Kidney epithelial cell (primary cell): ENCODE results near the gene ID3. TPM values are rescaled to one million over a fixed set of nuclear protein-coding genes. Genes with fewer than 3 reads are reported as not detected.

Source experiments
- DNase-seq: peaks from one replicate; pipeline ENCODE4 v3.0.0-alpha.2; 2010; ENCODE audit warnings: low read depth
- H3K27me3 ChIP-seq: 2 replicates; pipeline ENCODE4 v1.6.0; 2011; ENCODE audit warnings: low read length; ENCODE audit not compliant: control insufficient read depth, insufficient read depth
- H3K36me3 ChIP-seq: 2 replicates; pipeline ENCODE4 v1.5.1; 2011; ENCODE audit warnings: low read length; ENCODE audit not compliant: control insufficient read depth, insufficient read depth
- H3K4me3 ChIP-seq: 2 replicates; pipeline ENCODE4 v1.5.1; 2011; ENCODE audit warnings: low read depth, mild to moderate bottlenecking, control low read depth, low read length
- total RNA-seq: library from RNA; depleted of rRNA; stranded (reverse); fragments of >200 nt; gene quantifications from 2 replicates; pipeline ENCODE4 v1.2.3, GENCODE V29; 2015
- TF ChIP-seq, protein P1 (sequence below): IDR thresholded peaks from 2 replicates; pipeline ENCODE4 v1.5.1; 2011; ENCODE audit warnings: mild to moderate bottlenecking, moderate library complexity, low read length, control low read depth, inconsistent platforms; ENCODE audit not compliant: insufficient read depth, poor library complexity, severe bottlenecking

The ID3 gene
- total RNA-seq, 1 donor from 2014 or later: 77.5 TPM

DNA sequence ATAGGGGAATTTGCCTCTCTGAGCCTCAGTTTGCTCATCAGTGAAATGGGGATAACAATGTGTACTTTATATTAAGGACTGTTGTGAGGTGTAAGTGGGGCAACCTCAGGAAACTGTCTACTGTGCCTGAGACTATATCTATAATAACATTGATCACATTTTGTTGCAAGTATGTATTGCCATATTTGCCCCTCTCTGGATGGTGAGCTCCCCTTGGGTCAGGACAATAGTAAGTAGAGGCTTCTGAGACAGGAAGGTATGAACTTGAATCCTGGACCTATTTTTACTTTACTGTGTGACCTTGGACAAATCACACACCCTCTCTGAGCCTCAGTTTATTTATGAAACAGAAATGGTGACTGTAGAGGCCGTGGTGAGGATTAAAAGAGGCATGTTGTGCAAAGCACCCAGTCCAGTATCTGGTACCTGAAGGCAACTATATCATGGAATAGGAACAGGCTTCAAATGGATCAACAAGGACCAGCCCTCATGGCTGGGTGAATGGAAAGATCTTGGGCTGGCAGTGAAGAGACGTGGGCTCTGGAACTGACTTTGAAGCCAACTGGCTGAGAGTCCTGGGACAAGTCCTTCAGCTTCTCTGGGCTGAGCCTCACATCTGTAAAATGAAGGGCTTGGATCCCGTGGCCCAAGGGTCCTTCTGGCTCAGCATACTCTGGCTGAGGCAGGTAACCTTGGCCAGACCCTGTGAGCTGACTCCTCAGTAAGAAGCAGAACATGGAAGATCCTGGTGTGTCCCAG, 35.0 kb upstream of the ID3 start:
- DNase-seq: no peak
- TF ChIP-seq, protein P1, sequence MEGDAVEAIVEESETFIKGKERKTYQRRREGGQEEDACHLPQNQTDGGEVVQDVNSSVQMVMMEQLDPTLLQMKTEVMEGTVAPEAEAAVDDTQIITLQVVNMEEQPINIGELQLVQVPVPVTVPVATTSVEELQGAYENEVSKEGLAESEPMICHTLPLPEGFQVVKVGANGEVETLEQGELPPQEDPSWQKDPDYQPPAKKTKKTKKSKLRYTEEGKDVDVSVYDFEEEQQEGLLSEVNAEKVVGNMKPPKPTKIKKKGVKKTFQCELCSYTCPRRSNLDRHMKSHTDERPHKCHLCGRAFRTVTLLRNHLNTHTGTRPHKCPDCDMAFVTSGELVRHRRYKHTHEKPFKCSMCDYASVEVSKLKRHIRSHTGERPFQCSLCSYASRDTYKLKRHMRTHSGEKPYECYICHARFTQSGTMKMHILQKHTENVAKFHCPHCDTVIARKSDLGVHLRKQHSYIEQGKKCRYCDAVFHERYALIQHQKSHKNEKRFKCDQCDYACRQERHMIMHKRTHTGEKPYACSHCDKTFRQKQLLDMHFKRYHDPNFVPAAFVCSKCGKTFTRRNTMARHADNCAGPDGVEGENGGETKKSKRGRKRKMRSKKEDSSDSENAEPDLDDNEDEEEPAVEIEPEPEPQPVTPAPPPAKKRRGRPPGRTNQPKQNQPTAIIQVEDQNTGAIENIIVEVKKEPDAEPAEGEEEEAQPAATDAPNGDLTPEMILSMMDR: no peak
- H3K27me3 ChIP-seq: no peaks in the 10 kb centered on the region

GRCh38 chr1:23593556-23594148, 34.4 kb upstream of the ID3 start:
- peak; percentile 67 for DNase-seq

More for the DNA sequence above, 35.0 kb upstream of the ID3 start:
- no peaks in the 10 kb centered on the region for H3K36me3 ChIP-seq
- no peak overlapping the region for H3K4me3 ChIP-seq

GRCh38 chr1:23593042-23593521, 33.8 kb upstream of the ID3 start:
- TF ChIP-seq, protein P1: no peak
- no peaks in the 10 kb centered on the region for H3K36me3 ChIP-seq
- no peak overlapping the region for H3K4me3 ChIP-seq
- no peak for DNase-seq
- no peaks in the 10 kb centered on the region for H3K27me3 ChIP-seq

More at GRCh38 chr1:23593556-23594148, 34.4 kb upstream of the ID3 start:
- Histone ChIP-seq H3K36me3 (no peaks in the 10 kb centered on the region), H3K4me3 (no peak overlapping the region), H3K27me3 (no peaks in the 10 kb centered on the region)
- TF ChIP-seq, protein P1: no peak

- TF ChIP-seq, protein P1: no peak
- H3K4me3 ChIP-seq: no peak overlapping the region
- no peaks in the 10 kb centered on the region for H3K36me3 ChIP-seq
- H3K27me3 ChIP-seq: no peaks in the 10 kb centered on the region
- no peak for DNase-seq
Measured at GRCh38 chr1:23592209-23592892, 33.0 kb upstream of the ID3 start.

- no peaks in the 10 kb centered on the region for H3K27me3 ChIP-seq
- no peak overlapping the region for H3K4me3 ChIP-seq
- no peak for DNase-seq
- H3K36me3 ChIP-seq: no peaks in the 10 kb centered on the region
- TF ChIP-seq, protein P1: no peak
Measured at GRCh38 chr1:23591460-23592208, 32.3 kb upstream of the ID3 start.
